MM.1S (cell line): Measurements from ENCODE around the gene SFXN1.

ENCODE experiments used
- CTCF ChIP-seq: fragments of 300-600 bp; sonication (generic); IDR thresholded peaks from 2 replicates; pipeline ENCODE4 v1.5.1; 2016; ENCODE audit warnings: antibody characterized with exemption, low read length, mixed read lengths
- EZH2 ChIP-seq: fragments of 300-600 bp; sonication (generic); optimal IDR thresholded peaks from 2 replicates; pipeline ENCODE3; 2017; ENCODE audit warnings: low read depth, mild to moderate bottlenecking, antibody characterized with exemption, low read length, mixed read lengths

- TF ChIP-seq CTCF (no peak), EZH2 (no peak)
These were observed 42.0 kb downstream of the SFXN1 start for GRCh38 chr5:175520321-175520720.
